NCI-H1417 (cell line): Measurements from ENCODE around the gene PCYT2.

Experiments used
- DNase-seq, 3 experiments: peaks; one replicate each; lab custom pipeline; 2025; lab: John Stamatoyannopoulos, UW

Gene PCYT2

DNA sequence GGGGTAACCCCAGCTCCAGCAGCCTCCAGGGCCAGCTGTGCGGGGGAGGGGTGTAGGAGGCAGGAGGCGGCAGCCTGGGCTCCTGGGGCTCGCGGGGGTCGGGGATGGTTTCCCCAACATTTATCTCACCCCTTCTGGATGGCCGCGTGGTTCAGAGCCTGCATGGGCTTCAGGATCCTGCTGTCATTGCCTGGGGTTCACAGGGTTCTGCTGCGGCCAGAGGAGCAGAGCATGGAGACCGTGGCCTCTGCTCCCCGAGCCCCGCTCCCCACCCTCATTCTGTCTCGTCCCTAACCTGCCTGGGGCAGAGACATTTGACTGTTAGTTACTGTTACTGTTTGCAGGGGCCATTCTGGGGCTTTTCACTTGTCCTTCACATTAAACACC is 31.0 kb upstream of the PCYT2 start:
- no peak for DNase-seq

- peak in 2 of 3 experiments; percentile 79 to 80 for DNase-seq
Observed at GRCh38 chr17:81941484-81942166, 30.4 kb upstream of the PCYT2 start.

DNA sequence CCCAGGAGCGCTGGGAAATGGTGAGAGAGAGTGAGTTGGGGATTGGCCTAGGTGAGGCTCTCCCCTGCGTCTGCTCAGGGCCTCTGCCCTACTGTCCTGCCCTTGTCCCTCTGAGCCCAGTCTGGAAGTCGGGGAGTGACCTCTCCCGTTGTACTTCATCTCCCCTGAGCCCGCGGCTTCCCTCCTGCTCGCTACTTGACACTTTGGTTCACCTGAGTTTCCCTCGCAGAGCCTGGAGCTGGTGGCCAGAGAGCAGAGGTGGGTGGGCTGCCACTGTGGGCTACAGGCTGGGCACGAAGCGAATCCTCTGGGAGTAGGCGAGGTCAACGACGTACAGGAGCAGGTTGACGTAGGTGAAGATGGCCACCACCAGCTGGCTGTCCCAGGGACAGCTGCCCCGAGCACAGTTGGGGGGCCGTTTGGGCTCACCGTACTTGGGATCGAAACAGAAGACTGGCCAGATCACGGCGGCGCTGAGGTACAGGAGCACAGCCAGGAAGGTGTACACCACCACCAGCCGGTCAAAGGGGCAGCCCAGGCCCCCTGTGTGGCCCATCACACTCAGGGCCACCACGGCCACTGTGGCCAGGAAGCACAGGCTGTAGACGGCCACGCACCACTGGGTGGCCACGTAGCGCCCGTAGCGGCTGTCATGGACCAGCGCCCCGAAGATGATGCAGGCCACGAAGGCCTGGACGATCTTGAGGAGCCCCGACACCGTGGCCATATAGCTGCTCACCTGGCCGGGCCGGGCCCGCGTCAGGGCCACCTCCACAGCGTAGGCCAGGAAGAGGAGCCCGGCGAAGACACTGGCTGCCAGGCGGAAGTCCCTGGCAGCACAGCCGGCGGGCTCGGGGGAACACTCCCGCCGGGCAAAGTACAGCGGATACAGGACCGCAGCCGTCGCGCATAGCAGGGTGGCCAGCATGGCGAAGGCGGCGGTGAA is 29.6 kb upstream of the PCYT2 start:
- no peak for DNase-seq

DNA sequence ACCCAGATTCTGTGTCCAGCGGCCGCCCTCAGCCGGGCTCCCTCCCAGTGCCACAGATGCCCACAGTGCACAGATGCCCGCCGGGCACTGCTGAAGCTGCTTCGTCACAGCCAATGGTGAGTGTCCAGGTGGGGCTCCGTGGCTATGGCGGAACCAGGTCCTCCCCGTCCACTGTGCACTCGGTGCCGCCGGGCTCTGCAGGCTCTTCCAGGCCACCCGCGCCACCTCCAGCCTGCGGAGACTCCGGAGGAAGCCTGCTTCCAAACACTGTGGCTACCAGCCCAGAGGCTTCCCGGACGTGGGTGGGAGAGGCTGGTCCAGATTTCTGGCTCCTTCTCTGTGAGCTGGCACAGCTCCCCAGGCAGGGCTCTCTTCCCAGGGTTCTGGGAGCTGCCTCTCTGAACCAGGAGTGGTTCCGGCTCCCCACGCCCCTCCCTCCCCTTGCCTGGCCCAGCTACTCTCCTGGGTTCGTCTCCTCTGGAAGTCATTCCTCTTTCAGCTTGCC is 28.7 kb upstream of the PCYT2 start:
- DNase-seq: no peak

DNA sequence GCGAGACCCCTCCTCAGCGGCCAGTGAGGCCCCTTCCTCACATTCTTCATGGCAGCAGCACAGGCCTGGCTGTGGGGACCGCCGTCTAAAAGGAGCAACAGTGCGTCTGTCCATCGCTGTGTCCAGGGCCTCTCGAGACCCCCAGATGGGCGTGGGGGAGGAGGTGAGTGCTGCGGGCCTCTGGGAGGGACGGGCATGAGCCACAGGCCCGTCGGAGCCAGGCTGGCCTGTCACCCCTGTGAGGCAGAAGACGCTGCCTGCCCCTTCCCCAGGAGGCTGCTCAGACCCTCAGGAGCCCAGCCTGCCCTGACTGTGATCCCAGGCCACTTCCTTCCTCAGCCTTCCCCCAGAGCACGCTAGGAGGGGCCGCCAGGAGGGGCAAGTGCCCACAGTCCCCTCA is 28.0 kb upstream of the PCYT2 start:
- DNase-seq: no peak

GRCh38 chr17:81935709-81936084 is 24.5 kb upstream of the PCYT2 start:
- no peak for DNase-seq

GRCh38 chr17:81934850-81935708 is 23.9 kb upstream of the PCYT2 start:
- no peak for DNase-seq

DNA sequence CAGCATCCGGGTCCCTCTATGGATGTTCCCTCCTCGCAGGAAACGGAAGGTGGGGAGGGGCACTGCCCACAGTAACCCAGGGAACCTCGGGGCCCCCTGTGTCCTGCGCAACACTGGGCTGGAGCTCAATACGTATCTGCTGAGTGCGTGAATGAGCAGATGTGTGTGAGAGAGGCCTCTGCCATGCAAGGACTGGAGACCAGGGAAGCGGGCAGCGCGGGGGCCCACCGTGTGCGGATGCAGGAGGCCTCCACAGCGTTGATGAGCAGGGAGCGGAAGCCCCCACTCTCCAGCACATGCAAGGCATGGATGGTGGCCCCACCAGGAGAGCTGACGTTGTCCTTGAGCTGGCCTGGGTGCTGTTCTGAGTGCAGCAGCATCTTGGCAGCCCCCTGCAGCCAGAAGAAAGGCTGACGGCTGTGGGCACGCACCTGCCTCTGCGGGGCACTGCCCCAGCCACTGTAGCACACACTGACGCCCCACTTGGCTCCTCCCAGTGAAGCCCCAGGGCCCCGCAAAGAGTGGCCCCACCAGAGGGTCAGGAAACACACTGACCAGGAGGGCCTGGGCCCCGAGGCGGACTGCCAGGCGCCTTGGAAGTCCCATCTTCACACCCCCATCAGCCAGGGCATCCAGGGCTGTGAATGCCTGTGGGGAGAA is 23.0 kb upstream of the PCYT2 start:
- no peak for DNase-seq

DNA sequence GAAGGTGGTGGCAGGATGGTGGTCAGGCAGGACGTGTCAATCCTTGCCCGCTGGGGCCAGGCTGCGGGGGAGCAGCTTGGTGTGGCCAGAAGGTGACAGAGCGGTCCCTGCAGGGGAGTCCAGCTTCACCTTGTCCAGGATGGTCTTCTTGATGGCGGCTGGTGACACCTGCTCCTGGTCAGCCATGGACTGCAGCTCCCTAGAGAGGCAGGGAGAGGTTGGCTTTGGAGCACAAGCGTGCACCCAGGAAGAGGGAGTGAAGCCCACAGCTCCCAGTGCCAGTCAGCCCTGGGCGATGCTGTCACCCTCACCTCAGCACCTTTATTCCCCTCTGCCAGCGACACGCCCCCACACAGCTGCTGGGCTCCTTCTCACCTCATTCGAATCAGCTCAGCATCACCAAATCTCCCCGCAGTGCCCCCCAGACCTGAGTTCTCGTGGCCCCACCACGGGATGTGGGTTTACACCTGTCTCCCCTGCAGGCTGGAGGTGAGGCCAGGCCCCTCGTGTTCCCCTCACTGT is 22.0 kb upstream of the PCYT2 start:
- no peak for DNase-seq

DNA sequence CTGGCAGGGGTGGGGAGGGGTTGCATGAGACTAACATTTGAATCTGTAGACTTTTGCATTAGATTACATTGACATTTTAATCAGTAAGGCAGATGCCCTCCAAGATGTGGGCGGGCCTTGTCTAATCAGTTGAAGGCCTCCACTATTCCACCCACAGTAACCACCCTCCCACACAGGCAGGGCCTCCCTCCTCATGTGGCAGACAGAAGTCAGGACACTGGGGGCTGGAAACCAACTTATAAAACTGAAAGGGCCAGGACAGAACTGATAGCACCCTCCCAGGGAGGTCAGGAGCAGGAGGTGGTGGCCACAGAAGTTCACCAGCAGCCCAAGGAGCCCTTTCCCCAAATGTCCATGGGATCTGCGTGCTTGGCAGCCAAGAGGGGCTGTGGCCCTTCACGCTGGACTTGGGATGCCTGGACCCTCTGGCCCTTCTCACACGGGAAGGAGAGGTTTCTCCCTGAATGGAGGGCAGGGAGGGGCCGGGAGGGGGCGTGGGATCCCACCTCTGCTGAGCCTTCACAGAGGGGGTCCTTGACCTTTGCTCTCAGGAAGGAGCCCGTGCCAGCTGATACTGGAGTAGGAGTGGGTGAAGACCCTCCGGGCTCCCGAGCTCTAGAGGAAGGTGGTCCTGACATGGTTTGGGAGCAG is 21.3 kb upstream of the PCYT2 start:
- peak in 1 of 3 experiments; percentile 38 for DNase-seq

DNA sequence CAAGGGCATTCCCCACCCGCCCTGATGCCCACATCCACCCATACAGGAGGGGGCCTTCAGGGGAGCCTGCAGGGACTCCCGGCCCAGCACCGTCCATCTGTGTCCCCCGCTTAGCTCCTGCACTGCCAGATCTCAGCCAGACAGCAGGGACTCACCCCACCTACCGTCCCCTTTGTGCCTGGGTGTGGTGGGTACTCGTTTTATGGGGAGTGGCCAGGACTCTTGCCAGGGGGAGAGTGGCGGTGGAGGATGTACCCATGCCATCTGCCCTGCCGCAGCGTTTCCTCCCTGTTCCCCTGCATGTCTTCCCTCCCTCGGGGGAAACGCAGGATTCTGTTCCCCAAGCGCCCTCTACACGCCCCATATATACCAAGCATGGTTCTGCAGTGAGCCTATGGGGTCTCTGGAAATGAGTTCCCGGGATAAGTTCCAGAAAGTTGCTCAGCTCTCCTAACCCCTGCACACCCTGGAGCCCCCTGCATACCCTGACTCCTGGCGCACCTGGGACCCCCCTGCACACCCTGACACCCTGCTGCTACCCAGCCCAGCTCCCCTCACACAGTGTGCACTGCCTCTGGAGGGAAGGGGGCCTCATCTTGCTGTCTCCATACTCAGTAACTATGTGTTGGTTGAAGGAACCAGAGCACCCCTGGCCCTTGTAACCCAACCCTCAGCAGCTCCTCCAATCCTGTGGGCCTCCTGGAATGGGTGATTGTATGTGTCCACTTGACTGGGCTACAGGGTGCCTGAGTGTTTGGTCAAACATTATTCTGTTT is 20.5 kb upstream of the PCYT2 start:
- DNase-seq: no peak

- DNase-seq: no peak
Observed at GRCh38 chr17:81931189-81931556, 20.0 kb upstream of the PCYT2 start.

GRCh38 chr17:81930142-81931125 is 19.2 kb upstream of the PCYT2 start:
- no peak for DNase-seq

- no peak for DNase-seq
Observed at GRCh38 chr17:81929253-81930141, 18.3 kb upstream of the PCYT2 start.

- peak in 2 of 3 experiments; percentile 72 for DNase-seq
Observed at GRCh38 chr17:81928544-81929252, 17.5 kb upstream of the PCYT2 start.

DNA sequence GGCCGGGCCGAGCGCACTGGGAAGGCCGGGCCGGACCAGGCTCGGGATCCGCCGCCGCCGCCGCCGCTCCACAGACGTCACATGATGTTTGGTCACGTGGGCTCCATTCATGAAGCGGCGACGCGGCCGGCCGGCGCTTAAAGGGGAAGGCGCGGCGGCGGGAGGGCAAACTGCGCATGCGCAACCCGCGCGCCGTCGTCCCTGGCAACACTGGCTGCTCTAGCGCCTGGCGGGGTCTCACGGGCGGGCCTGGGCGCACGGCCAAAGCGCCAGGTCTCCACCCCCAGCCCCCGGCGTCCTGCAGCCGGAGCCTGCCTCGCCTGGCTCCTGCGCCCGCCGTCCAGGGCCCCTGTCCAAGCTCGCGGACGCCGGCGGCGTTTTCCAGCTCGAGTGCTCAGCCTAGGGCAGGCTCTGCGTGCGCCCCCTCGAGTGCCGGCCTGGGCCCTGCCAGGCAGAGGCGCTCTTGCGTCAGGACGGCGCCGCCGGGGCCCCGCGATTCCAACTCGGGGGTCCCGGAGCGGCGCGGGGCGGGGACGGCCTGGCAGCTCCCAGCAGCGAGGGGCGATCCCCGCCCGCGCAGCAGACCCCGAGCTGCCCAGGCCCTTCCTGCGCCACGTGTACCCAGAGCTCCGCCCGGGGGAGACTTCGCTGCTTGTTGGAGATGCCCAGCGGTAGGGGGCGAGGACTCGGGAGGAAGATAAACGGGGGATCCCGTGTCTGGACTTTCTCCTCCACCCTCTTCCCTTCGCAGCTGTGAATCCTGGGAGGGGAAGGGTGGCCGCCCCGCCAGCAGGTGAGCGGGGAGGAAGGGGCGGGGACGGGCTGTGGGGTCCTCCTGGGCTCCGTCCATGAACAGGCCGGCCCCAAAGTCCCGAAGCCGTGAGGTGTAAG is 16.7 kb upstream of the PCYT2 start, which contains the start of gene MAFG:
MAFG (minus strand) TSS at position 83 of the 891 bp plus-strand sequence. CDS start 4,550 bp downstream, outside the sequence.
- peak; percentile 95 to 97 (median 97) for DNase-seq
